Brain microvascular endothelial cell (primary cell): Measurements from ENCODE around the gene SLC19A1.

Experiments used
- DNase-seq: peaks from one replicate; pipeline ENCODE4 v3.0.0-alpha.2; 2020
- H3K27ac ChIP-seq: fragments of 250-450 bp; sonication (Bioruptor Pico); 2 replicates; pipeline ENCODE4 v1.5.1; 2020; ENCODE audit warnings: mild to moderate bottlenecking, moderate library complexity
- H3K27me3 ChIP-seq: fragments of 250-450 bp; sonication (Bioruptor Pico); replicated peaks from 2 replicates; pipeline ENCODE4 v1.5.1; 2020; ENCODE audit warnings: mild to moderate bottlenecking
- H3K36me3 ChIP-seq: fragments of 250-450 bp; sonication (Bioruptor Pico); replicated peaks from 2 replicates; pipeline ENCODE4 v1.5.1; 2020; ENCODE audit warnings: mild to moderate bottlenecking
- H3K4me3 ChIP-seq: 2 replicates; pipeline ENCODE4 v1.5.1; 2011; ENCODE audit warnings: low read depth, mild to moderate bottlenecking, control low read depth, low read length, moderate library complexity
- CTCF ChIP-seq: IDR thresholded peaks from 2 replicates; pipeline ENCODE4 v1.5.1; 2011; ENCODE audit warnings: low read depth, mild to moderate bottlenecking, moderate library complexity, low read length, control low read depth, inconsistent platforms; ENCODE audit errors: missing control alignments
- in situ Hi-C: cut with HindIII; loops from 2 replicates; pipeline ENCODE4 v1.10.0; 2017; ENCODE audit warnings: low sequenced_read_pairs, low pct_ligation_motif_present

SLC19A1 gene

GRCh38 chr21:45496968-45497845 lies 45.0 kb downstream of the SLC19A1 start:
- H3K27me3 ChIP-seq = no peaks in the 10 kb centered on the region
- TF ChIP-seq CTCF = no peak
- no peak overlapping the region for H3K4me3 ChIP-seq
- H3K27ac ChIP-seq = no peak overlapping the region
- peaks cover 56% of the 10 kb centered on the region for H3K36me3 ChIP-seq
- in situ Hi-C loops = no loop called here
- DNase-seq = no peak

GRCh38 chr21:45496151-45496967 lies 45.9 kb downstream of the SLC19A1 start:
- TF ChIP-seq CTCF = no peak
- Histone ChIP-seq H3K36me3 (peaks cover 64% of the 10 kb centered on the region), H3K27ac (no peak overlapping the region), H3K27me3 (no peaks in the 10 kb centered on the region), H3K4me3 (no peak overlapping the region)
- DNase-seq = no peak
- in situ Hi-C loops = no loop called here

GRCh38 chr21:45494851-45495680 lies 47.2 kb downstream of the SLC19A1 start:
- H3K27ac ChIP-seq = no peak overlapping the region
- TF ChIP-seq CTCF = no peak
- DNase-seq = no peak
- in situ Hi-C loops = no loop called here
- H3K27me3 ChIP-seq = no peaks in the 10 kb centered on the region
- peaks cover 70% of the 10 kb centered on the region for H3K36me3 ChIP-seq
- H3K4me3 ChIP-seq = no peak overlapping the region

- peaks cover 66% of the 10 kb centered on the region for H3K36me3 ChIP-seq
- in situ Hi-C loops = no loop called here
- DNase-seq = no peak
- H3K27me3 ChIP-seq = no peaks in the 10 kb centered on the region
- H3K4me3 ChIP-seq = no peak overlapping the region
- no peak for TF ChIP-seq CTCF
- H3K27ac ChIP-seq = no peak overlapping the region
These were observed 47.9 kb downstream of the SLC19A1 start for GRCh38 chr21:45494135-45494850.

- in situ Hi-C loops = no loop called here
- TF ChIP-seq CTCF = no peak
- Histone ChIP-seq H3K27ac (no peak overlapping the region), H3K4me3 (no peak overlapping the region), H3K36me3 (peaks cover 62% of the 10 kb centered on the region), H3K27me3 (no peaks in the 10 kb centered on the region)
- no peak for DNase-seq
These were observed 48.7 kb downstream of the SLC19A1 start for GRCh38 chr21:45493401-45494001.
